HG03520 (cell line): ENCODE results near the gene STX4.

ENCODE experiments used
- ATAC-seq: cut with Tn5 transposase; IDR thresholded peaks from one replicate; pipeline ENCODE4 v1.9.1; 2021; ENCODE audit warnings: mild to moderate bottlenecking, moderate library complexity; ENCODE audit not compliant: unreplicated experiment

STX4 gene

GRCh38 chr16:31061813-31062440 lies 28.6 kb downstream of the STX4 start:
- no peak for ATAC-seq

DNA sequence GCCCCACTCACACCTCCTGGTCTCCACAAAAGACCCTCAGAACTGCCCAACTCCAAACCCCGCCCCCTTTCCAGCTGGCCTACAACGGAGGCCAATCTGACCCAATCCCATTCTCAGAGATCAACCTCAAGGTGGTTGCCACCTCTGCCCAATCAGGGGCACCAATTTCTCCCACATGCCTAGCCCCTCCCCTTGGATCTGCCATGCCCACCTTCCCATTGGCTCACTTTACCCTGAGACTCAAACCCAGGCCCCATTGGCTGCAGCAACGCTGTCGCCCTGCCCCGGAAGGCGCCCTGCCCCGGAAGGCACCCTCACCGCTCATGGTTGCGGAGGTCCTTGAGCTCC lies 30.1 kb downstream of the STX4 start:
- no peak for ATAC-seq

DNA sequence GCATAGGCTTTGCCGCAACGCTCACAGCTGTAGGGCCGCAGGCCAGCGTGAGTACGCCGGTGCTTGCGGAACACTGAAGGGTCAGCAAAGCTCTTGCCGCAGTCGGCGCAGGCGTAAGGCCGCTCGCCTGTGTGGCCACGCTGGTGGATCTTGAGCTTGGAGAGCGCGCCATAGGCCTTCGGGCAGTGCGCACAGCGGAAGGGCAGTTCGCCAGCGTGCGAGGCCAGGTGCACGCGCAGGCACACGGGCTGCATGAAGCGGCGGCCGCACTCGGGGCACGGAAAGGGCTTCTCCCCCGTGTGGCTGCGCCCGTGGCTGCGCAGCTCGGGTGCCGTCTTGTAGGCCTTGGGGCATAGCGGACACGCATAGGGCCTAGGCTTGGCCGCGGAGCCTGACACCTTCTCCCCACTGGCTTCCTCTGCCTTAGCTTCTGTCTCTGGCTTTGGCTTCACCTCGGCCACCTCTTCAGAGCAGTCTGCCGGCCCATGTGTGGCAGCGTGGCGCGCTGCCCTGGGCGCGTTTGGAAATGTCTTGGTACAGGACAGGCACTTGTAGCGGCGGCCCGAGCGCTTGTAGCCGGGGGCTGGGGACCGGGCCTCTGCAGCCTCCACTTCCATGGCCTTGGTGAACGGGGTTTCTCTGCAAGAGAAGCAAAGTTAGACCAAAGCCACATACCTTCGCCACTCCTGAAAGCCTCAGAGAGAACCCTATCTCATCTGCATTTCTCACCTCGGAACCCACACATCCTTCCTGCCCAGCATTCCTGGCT lies 30.7 kb downstream of the STX4 start:
- ATAC-seq = no peak

- ATAC-seq = no peak
These were observed 31.6 kb downstream of the STX4 start for GRCh38 chr16:31064882-31065461.

GRCh38 chr16:31067342-31067741 lies 34.0 kb downstream of the STX4 start:
- no peak for ATAC-seq

DNA sequence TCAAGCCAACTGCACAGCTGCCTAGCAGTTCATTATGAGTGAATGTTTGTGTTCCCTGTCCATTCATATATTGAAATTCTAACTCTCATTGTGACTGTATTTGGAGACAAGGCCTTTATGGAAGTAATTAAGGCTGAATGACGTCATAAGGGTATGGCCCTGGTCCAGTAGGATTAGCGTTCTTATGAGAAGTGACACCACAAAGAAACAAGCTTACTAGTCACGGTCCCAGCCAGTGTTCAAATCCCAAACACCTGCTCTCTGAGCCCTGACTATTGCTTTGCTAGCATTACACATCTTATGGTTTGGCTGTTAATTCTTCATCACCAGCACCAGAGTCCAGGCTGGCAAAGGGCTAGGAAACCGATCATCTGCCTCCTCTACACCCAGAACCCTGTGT lies 38.5 kb downstream of the STX4 start:
- ATAC-seq = no peak

DNA sequence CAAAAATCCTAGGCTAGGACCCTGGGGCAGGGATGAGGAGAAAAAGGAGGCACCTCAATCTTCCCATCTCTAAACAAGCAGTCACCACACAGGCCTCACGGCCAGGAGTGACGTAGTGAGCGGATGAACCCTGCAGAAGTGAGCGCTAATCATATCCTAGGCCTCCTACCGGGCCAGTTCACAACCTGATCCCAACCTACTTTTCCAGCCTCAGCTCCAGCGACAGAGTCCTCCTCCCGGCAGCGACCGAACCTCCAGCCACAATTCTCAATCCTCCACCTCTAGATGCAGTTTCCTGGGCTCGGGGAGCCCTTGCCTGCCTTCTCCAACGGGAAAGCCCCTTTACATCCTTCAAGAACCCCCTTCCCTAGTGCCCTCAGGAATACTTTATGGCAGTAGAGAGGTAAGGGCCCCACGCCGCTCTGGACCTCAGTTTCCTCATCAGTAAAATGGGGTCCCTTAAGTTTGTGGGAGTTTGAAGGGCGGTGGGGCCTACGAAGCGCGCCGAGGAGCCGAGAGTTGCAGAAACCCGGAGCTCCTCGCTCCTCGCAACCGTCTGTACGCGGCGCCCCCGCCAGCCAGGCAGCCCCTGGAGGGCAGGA lies 39.3 kb downstream of the STX4 start:
- no peak for ATAC-seq

- peak; percentile 39 for ATAC-seq
These were observed 40.0 kb downstream of the STX4 start for GRCh38 chr16:31073142-31073969.

GRCh38 chr16:31073970-31074813 lies 40.8 kb downstream of the STX4 start, which contains the start of the genes ZNF646 and ZNF668:
Gene ZNF646, plus strand, starts transcription at chr16:31074422. Its CDS starts 1,903 bp downstream, at chr16:31076325.
Gene ZNF668, minus strand, starts transcription at chr16:31074240. Its CDS starts 9,781 bp downstream, at chr16:31064459.
- ATAC-seq = peak; percentile 60

DNA sequence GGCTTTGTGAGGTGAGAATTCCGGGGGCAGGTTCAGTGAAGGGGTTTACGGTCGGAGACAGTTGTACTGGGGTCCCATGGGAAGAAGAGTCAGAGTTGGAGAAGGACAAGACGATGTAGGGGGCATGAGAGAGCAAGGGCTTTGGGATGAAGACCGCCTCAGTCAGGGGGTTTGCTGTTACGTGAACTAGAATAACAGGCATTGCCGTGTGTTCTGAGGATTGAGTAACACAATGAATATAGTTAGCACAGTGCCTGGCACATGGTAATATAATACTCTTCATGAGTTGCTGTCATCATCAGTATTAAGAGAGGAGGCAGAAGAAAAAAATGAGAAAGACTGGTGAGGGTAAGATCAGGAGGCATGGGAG lies 41.4 kb downstream of the STX4 start:
- no peak for ATAC-seq

- no peak for ATAC-seq
These were observed 43.0 kb downstream of the STX4 start for GRCh38 chr16:31076319-31076718.

DNA sequence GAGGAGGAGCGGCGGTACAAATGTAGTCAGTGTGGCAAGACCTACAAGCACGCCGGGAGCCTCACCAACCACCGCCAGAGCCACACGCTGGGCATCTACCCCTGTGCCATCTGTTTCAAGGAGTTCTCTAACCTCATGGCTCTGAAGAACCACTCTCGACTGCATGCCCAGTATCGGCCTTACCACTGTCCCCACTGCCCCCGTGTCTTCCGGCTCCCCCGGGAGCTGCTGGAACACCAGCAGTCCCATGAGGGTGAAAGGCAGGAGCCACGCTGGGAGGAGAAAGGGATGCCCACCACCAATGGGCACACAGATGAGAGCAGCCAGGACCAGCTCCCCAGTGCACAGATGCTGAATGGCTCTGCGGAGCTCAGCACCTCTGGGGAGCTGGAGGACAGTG lies 43.7 kb downstream of the STX4 start:
- ATAC-seq = no peak

DNA sequence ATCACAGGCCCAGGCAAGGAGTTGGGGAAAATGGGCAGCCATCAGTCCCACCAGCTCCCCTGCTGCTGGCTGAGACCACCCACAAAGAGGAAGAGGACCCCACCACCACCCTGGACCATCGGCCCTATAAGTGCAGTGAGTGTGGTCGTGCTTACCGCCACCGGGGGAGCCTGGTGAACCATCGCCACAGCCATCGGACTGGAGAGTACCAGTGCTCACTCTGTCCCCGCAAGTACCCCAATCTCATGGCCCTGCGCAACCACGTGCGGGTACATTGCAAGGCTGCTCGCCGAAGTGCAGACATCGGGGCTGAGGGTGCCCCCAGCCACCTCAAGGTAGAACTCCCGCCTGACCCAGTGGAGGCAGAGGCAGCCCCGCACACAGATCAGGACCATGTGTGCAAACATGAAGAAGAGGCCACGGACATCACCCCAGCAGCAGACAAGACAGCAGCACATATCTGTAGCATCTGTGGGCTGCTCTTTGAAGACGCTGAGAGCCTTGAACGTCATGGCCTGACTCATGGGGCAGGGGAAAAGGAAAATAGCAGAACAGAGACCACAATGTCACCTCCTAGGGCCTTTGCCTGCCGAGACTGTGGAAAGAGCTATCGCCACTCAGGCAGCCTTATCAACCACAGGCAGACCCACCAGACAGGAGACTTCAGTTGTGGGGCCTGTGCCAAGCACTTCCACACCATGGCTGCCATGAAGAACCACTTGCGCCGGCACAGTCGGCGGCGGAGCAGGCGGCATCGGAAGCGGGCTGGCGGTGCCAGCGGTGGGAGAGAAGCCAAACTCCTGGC lies 44.4 kb downstream of the STX4 start:
- no peak for ATAC-seq

DNA sequence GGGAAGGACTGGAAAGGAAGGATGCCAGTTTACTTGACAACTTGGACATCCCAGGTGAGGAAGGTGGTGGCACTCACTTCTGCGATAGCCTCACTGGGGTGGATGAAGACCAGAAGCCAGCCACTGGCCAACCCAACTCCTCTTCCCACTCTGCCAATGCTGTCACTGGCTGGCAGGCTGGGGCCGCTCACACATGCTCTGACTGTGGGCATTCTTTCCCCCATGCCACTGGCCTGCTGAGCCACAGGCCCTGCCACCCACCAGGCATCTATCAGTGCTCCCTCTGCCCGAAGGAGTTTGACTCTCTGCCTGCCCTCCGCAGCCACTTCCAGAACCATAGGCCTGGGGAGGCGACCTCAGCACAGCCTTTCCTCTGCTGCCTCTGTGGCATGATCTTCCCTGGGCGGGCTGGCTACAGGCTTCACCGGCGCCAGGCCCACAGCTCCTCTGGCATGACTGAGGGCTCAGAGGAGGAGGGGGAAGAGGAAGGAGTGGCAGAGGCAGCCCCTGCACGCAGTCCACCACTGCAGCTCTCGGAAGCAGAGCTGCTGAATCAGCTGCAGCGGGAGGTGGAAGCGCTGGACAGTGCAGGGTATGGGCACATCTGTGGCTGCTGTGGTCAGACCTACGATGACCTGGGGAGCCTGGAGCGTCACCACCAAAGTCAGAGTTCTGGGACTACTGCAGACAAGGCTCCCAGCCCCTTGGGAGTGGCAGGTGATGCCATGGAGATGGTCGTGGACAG lies 45.4 kb downstream of the STX4 start:
- no peak for ATAC-seq

- ATAC-seq = no peak
These were observed 46.1 kb downstream of the STX4 start for GRCh38 chr16:31079342-31079944.

GRCh38 chr16:31080035-31080629 lies 46.8 kb downstream of the STX4 start:
- no peak for ATAC-seq

DNA sequence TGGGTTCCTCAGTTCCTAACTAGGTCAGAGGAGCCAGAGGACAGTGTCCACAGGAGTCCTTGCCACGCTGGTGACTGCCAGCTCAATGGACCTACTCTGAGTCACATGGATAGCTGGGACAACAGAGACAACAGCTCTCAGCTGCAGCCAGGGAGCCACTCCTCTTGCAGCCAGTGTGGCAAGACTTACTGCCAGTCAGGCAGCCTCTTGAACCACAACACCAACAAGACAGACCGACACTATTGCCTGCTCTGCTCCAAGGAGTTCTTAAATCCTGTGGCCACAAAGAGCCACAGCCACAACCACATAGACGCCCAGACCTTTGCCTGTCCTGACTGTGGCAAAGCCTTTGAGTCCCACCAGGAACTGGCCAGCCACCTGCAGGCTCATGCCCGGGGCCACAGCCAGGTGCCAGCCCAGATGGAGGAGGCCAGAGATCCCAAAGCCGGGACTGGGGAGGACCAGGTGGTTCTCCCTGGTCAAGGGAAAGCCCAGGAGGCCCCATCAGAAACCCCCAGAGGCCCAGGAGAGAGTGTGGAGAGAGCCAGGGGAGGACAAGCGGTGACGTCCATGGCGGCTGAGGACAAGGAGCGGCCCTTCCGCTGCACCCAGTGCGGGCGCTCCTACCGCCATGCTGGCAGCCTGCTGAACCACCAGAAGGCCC lies 47.5 kb downstream of the STX4 start:
- ATAC-seq = no peak
